ENCODE data around the gene TRIP4.

The TRIP4 gene

GRCh38 chr15:64387562-64388168 lies at the start of gene TRIP4:
TSS of gene TRIP4 (plus strand) at chr15:64387836. CDS start at chr15:64387864, 28 bp downstream.
- H3K4me3 ChIP-seq (IDR thresholded peaks at IDR 0.05; ENCODE audit: insufficient read depth, low read depth, low read length) = no peak within 1 kb of the TSS
- H3K4me1 ChIP-seq (ENCODE audit: low read depth, poor library complexity, severe bottlenecking) = peaks cover 10% of the 10 kb centered on the region
- TF ChIP-seq CTCF (conservative IDR thresholded peaks at IDR 0.05; ENCODE audit: low read depth, low read length) = peak; percentile 19; the same call in 1 of the 2 replicates
- H2AFZ ChIP-seq (ENCODE audit: low read depth) = peak within 1 kb of the TSS; percentile 76
- H3K79me2 ChIP-seq (ENCODE audit: insufficient read depth, low read depth) = peaks cover 17% of the 10 kb centered on the region
- no peaks in the 10 kb centered on the region for H3K27me3 ChIP-seq (ENCODE audit: insufficient read depth, low read depth)
- H3K4me2 ChIP-seq = peak within 1 kb of the TSS; percentile 62
- peak within 1 kb of the TSS; percentile 67 for H3K27ac ChIP-seq
- H4K20me1 ChIP-seq (ENCODE audit: insufficient read depth) = no peaks in the 10 kb centered on the region
- peak within 1 kb of the TSS; percentile 48; the same call in 1 of the 2 replicates for H3K9ac ChIP-seq
- no peaks in the 10 kb centered on the region for H3K36me3 ChIP-seq (ENCODE audit: insufficient read depth)

GRCh38 chr15:64340355-64340754 lies 47.3 kb upstream of the TRIP4 start:
- Histone ChIP-seq H3K27ac (no peak overlapping the region), H3K79me2 (ENCODE audit: insufficient read depth, low read depth) (no peaks in the 10 kb centered on the region; the same call in 1 of the 2 replicates), H3K4me1 (ENCODE audit: low read depth, poor library complexity, severe bottlenecking) (no peaks in the 10 kb centered on the region), H3K4me3 (IDR thresholded peaks at IDR 0.05; ENCODE audit: insufficient read depth, low read depth, low read length) (no peak overlapping the region), H3K4me2 (no peak overlapping the region), H3K9ac (no peak overlapping the region), H3K36me3 (ENCODE audit: insufficient read depth) (no peaks in the 10 kb centered on the region), H3K27me3 (ENCODE audit: insufficient read depth, low read depth) (no peaks in the 10 kb centered on the region), H2AFZ (ENCODE audit: low read depth) (no peak overlapping the region), H4K20me1 (ENCODE audit: insufficient read depth) (no peaks in the 10 kb centered on the region)
- no peak for TF ChIP-seq CTCF (conservative IDR thresholded peaks at IDR 0.05; ENCODE audit: low read depth, low read length)

GRCh38 chr15:64341961-64342360 lies 45.7 kb upstream of the TRIP4 start:
- Histone ChIP-seq H2AFZ (ENCODE audit: low read depth) (no peak overlapping the region), H4K20me1 (ENCODE audit: insufficient read depth) (no peaks in the 10 kb centered on the region), H3K79me2 (ENCODE audit: insufficient read depth, low read depth) (peaks cover 6% of the 10 kb centered on the region; the same call in 1 of the 2 replicates), H3K4me3 (IDR thresholded peaks at IDR 0.05; ENCODE audit: insufficient read depth, low read depth, low read length) (no peak overlapping the region), H3K4me1 (ENCODE audit: low read depth, poor library complexity, severe bottlenecking) (no peaks in the 10 kb centered on the region), H3K4me2 (no peak overlapping the region), H3K27ac (no peak overlapping the region), H3K9ac (no peak overlapping the region), H3K27me3 (ENCODE audit: insufficient read depth, low read depth) (no peaks in the 10 kb centered on the region), H3K36me3 (ENCODE audit: insufficient read depth) (no peaks in the 10 kb centered on the region)
- no peak for TF ChIP-seq CTCF (conservative IDR thresholded peaks at IDR 0.05; ENCODE audit: low read depth, low read length)

GRCh38 chr15:64343222-64343621 lies 44.4 kb upstream of the TRIP4 start:
- H3K4me3 ChIP-seq (IDR thresholded peaks at IDR 0.05; ENCODE audit: insufficient read depth, low read depth, low read length) = no peak overlapping the region
- no peaks in the 10 kb centered on the region for H3K4me1 ChIP-seq (ENCODE audit: low read depth, poor library complexity, severe bottlenecking)
- H2AFZ ChIP-seq (ENCODE audit: low read depth) = no peak overlapping the region
- no peak overlapping the region for H3K4me2 ChIP-seq
- no peaks in the 10 kb centered on the region for H3K36me3 ChIP-seq (ENCODE audit: insufficient read depth)
- no peaks in the 10 kb centered on the region for H4K20me1 ChIP-seq (ENCODE audit: insufficient read depth)
- H3K27ac ChIP-seq = no peak overlapping the region
- H3K27me3 ChIP-seq (ENCODE audit: insufficient read depth, low read depth) = no peaks in the 10 kb centered on the region
- peaks cover 10% of the 10 kb centered on the region; the same call in 1 of the 2 replicates for H3K79me2 ChIP-seq (ENCODE audit: insufficient read depth, low read depth)
- no peak overlapping the region for H3K9ac ChIP-seq
- TF ChIP-seq CTCF (conservative IDR thresholded peaks at IDR 0.05; ENCODE audit: low read depth, low read length) = no peak

Data from KMS-11 (cell line).